Breast epithelium (tissue), 4 donors: ENCODE measurements around the gene NSMCE3. TPM values are rescaled to one million over a fixed set of nuclear protein-coding genes. Genes with fewer than 3 reads are reported as not detected.

ENCODE experiments used
- DNase-seq, 2 donors: peaks; one replicate each; pipeline ENCODE4 v3.0.0-alpha.2; 2019; ENCODE audit warnings: low spot score in 2 of 2
- H3K27ac ChIP-seq, 2 donors: fragments of 200-600 bp; sonication (generic) in 1 of 2; one replicate each; pipeline ENCODE4 v1.5.1; 2016 to 2019; ENCODE audit warnings: mild to moderate bottlenecking in 1 of 2
- H3K27me3 ChIP-seq, 2 donors: fragments of 200-600 bp; sonication (generic) in 1 of 2; one replicate each; pipeline versions ENCODE4 v1.5.1 to v1.6.0; 2017 to 2019; ENCODE audit warnings: control low read depth in 1 of 2, mild to moderate bottlenecking in 1 of 2
- H3K36me3 ChIP-seq: fragments of 200-600 bp; one replicate; pipeline ENCODE4 v1.5.1; 2019
- H3K4me1 ChIP-seq, 2 donors: fragments of 200-600 bp; sonication (generic); one replicate each; pipeline ENCODE4 v1.5.1; 2016 to 2019; ENCODE audit warnings: control low read depth in 1 of 2
- H3K4me3 ChIP-seq, 3 donors: fragments of 200-600 bp; sonication (generic); 1 replicate in 2 of 3; 2 replicates in 1 of 3; pipeline ENCODE4 v1.5.1; 2016 to 2019; ENCODE audit warnings: mild to moderate bottlenecking in 3 of 3, moderate library complexity in 2 of 3
- H3K9me3 ChIP-seq, 2 donors: fragments of 200-600 bp; sonication (generic) in 1 of 2; one replicate each; pipeline ENCODE4 v1.5.1; 2016 to 2019; ENCODE audit warnings: control low read depth in 1 of 2
- CTCF ChIP-seq, 3 donors: fragments of 450-650 bp; IDR thresholded peaks; one replicate each; pipeline ENCODE4 v1.5.1; 2016 to 2017; ENCODE audit warnings: antibody characterized with exemption in 3 of 3, mild to moderate bottlenecking in 3 of 3, moderate library complexity in 3 of 3
- POLR2A ChIP-seq: fragments of 450-650 bp; IDR thresholded peaks from one replicate; pipeline ENCODE4 v1.6.1; 2016; ENCODE audit warnings: antibody characterized with exemption, mild to moderate bottlenecking, moderate library complexity
- POLR2AphosphoS5 ChIP-seq, 3 donors: sonication (generic); formaldehyde crosslinking; IDR thresholded peaks; one replicate each; pipeline ENCODE4 v1.6.1; 2017; ENCODE audit warnings: antibody characterized with exemption in 3 of 3
- intact Hi-C: fragments of 100-400 bp; cut with DNase I; formaldehyde crosslinking; loops from one replicate; pipeline ENCODE4 v1.15.1; 2023; ENCODE audit warnings: low total_unique reads
- total RNA-seq, 3 donors: library from RNA; depleted of rRNA; stranded (reverse); fragments of >200 nt; gene quantifications; one replicate each; pipeline ENCODE4 v1.1.0, GENCODE V29; 2016

The NSMCE3 gene
- total RNA-seq, 3 donors from 2014 or later: 7.0 to 11.1 (median 8.2) TPM

DNA sequence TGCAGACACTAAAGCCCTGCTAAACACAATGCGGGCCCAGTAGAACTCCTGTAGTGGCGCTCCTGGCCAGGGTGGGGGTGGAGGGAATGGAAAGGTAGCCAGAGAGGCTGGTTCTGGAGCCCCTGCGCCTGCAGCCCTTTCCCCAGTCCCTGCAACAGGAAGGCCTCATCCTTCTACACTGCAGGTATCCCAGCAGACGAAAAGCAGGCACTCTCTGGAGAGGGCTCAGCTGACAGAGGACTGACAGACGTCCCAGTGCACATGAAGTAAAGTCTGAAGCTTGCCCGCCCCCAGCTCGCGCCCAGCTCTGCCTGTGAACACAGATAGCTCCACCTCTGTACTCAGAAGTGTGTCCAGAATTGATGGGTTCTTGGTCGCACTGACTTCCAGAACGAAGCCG lies 46.0 kb downstream of the NSMCE3 start:
- no peaks in the 10 kb centered on the region for H3K9me3 ChIP-seq
- TF ChIP-seq POLR2AphosphoS5 (IDR thresholded peaks at IDR 0.05) (no peak), POLR2A (no peak), CTCF (IDR thresholded peaks at IDR 0.05) (no peak)
- H3K36me3 ChIP-seq: no peaks in the 10 kb centered on the region
- H3K4me3 ChIP-seq: no peak overlapping the region
- H3K27me3 ChIP-seq: peaks cover 0 to 5% of the 10 kb centered on the region in 2 donors
- intact Hi-C loops: no loop called here
- no peak for DNase-seq
- no peak overlapping the region for H3K27ac ChIP-seq
- no peaks in the 10 kb centered on the region for H3K4me1 ChIP-seq

DNA sequence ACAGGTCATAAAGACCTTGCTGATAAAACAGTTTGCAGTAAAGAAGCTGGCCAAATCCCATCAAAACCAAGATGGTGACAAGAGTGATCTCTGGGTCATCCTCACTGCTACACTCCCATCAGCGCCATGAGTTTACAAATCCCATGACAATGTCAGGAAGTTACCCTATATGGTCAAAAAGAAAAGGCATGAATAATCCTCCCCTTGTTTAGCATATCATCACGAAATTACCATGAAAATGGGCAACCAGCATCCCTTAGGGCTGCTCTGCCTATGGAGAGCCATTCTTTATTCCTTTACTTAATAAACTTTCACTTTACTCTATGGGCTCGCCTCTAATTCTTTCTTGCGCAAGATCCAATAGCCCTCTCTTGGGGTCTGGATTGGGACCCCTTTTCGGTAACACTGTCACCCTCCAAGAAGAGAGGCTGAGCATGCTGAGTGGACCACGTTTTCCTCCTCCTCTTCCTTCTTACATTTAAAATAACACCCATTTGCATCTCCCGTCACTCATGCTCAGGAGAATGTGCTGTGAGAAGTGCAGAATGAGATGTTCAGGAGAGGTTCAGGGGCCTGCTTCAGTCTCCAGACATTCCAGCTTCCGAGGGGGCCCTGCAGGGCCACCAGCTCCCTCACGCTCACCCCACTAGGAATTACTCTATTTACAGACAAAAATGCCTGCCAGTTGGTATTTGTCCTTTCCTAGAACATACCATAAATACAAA lies 47.3 kb downstream of the NSMCE3 start:
- H3K4me1 ChIP-seq: no peaks in the 10 kb centered on the region
- H3K9me3 ChIP-seq: no peaks in the 10 kb centered on the region
- TF ChIP-seq POLR2AphosphoS5 (IDR thresholded peaks at IDR 0.05) (no peak), CTCF (IDR thresholded peaks at IDR 0.05) (no peak), POLR2A (no peak)
- H3K4me3 ChIP-seq: no peak overlapping the region
- no peak overlapping the region for H3K27ac ChIP-seq
- no peak for DNase-seq
- intact Hi-C loops: no loop called here
- peaks cover 0 to 5% of the 10 kb centered on the region in 2 donors for H3K27me3 ChIP-seq
- H3K36me3 ChIP-seq: no peaks in the 10 kb centered on the region

- Histone ChIP-seq H3K4me3 (no peak overlapping the region), H3K27me3 (peaks cover 0 to 5% of the 10 kb centered on the region in 2 donors), H3K36me3 (no peaks in the 10 kb centered on the region), H3K4me1 (no peaks in the 10 kb centered on the region), H3K9me3 (no peaks in the 10 kb centered on the region), H3K27ac (no peak overlapping the region)
- no peak for TF ChIP-seq POLR2AphosphoS5 (IDR thresholded peaks at IDR 0.05)
- TF ChIP-seq POLR2A: no peak
- no peak for TF ChIP-seq CTCF (IDR thresholded peaks at IDR 0.05)
- intact Hi-C loops: no loop called here
- DNase-seq: no peak
Measured at GRCh38 chr15:29220852-29221251, 48.8 kb downstream of the NSMCE3 start.

DNA sequence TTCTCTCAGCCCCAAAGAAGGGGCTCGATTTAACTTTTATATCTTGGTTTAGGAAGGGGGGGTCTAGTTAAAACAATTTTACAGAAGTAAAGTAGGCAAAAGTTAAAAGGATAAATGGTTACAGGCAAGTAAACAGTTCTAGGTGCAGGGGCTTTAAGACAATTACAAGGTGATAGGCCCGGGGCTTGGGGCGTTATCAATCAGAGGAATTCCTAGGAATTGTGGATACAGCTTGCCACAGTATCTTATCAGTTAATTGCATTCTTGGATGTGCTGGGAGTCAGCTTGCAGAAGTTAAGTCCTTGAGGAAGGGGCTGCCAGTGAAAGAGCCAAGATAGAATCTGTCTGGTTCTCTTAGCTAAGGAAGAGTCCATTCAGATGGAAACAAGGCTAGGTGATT lies 52.7 kb downstream of the NSMCE3 start:
- intact Hi-C loops: no loop called here
- no peaks in the 10 kb centered on the region for H3K4me1 ChIP-seq
- no peak overlapping the region for H3K27ac ChIP-seq
- no peaks in the 10 kb centered on the region for H3K9me3 ChIP-seq
- no peak for DNase-seq
- no peaks in the 10 kb centered on the region for H3K27me3 ChIP-seq
- H3K36me3 ChIP-seq: no peaks in the 10 kb centered on the region
- H3K4me3 ChIP-seq: no peak overlapping the region
- TF ChIP-seq POLR2A (no peak), POLR2AphosphoS5 (IDR thresholded peaks at IDR 0.05) (no peak), CTCF (IDR thresholded peaks at IDR 0.05) (no peak)
